ENCODE results near the gene SIGLEC7. TPM values are rescaled to one million over a fixed set of nuclear protein-coding genes. Genes with fewer than 3 reads are reported as not detected.

Gene SIGLEC7
- total RNA-seq = 1 to 10 TPM in 1 of 2 donors, under 1 TPM in 1; 0.79 to 1.2 TPM
- 2.0 TPM for polyA plus RNA-seq (ENCODE audit: insufficient read depth, low read depth, low replicate concordance)
- long read RNA-seq, donor 1 = 0 reads
- long read RNA-seq, donor 2, partial matches to known transcripts = 0 of 1 reads
- long read RNA-seq, donor 2, other reads (novel, unspliced or antisense) = 0 of 1 reads

DNA sequence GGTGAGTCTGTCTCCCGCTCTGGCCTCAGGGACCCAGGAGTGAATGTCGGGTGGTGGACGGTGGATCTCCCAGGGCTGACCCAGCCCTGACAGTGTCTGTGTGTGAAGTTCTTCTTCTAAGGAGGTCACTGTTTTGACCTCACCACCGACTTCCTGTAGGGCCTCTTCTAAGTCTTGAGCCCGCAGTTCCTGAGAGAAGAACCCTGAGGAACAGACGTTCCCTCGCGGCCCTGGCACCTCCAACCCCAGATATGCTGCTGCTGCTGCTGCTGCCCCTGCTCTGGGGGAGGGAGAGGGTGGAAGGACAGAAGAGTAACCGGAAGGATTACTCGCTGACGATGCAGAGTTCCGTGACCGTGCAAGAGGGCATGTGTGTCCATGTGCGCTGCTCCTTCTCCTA, at the start of gene SIGLEC7:
Gene SIGLEC7, plus strand, starts transcription at position 183 of the 400 bp plus-strand sequence. Its CDS starts 69 bp downstream, at position 252.
- Histone ChIP-seq H3K27ac (peak within 1 kb of the TSS in 1 of 2 donors; percentile 24), H3K36me3 (ENCODE audit: low read depth, missing control alignments) (no peaks in the 10 kb centered on the region), H3K9me3 (no peaks in the 10 kb centered on the region), H3K4me3 (no peak within 1 kb of the TSS), H3K27me3 (no peaks in the 10 kb centered on the region), H3K4me1 (no peaks in the 10 kb centered on the region)
- WGBS, 2 donors = 44 to 54% methylated on average over 14 of the region's 14 CpGs
- intact Hi-C loops (cut with DNase I; ENCODE audit: low total_unique reads) = no loop called here
- no peak for TF ChIP-seq POLR2A (IDR thresholded peaks at IDR 0.05)
- TF ChIP-seq, protein P1, sequence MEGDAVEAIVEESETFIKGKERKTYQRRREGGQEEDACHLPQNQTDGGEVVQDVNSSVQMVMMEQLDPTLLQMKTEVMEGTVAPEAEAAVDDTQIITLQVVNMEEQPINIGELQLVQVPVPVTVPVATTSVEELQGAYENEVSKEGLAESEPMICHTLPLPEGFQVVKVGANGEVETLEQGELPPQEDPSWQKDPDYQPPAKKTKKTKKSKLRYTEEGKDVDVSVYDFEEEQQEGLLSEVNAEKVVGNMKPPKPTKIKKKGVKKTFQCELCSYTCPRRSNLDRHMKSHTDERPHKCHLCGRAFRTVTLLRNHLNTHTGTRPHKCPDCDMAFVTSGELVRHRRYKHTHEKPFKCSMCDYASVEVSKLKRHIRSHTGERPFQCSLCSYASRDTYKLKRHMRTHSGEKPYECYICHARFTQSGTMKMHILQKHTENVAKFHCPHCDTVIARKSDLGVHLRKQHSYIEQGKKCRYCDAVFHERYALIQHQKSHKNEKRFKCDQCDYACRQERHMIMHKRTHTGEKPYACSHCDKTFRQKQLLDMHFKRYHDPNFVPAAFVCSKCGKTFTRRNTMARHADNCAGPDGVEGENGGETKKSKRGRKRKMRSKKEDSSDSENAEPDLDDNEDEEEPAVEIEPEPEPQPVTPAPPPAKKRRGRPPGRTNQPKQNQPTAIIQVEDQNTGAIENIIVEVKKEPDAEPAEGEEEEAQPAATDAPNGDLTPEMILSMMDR (IDR thresholded peaks at IDR 0.05) = no peak
- DNase-seq = peak; percentile 45

DNA sequence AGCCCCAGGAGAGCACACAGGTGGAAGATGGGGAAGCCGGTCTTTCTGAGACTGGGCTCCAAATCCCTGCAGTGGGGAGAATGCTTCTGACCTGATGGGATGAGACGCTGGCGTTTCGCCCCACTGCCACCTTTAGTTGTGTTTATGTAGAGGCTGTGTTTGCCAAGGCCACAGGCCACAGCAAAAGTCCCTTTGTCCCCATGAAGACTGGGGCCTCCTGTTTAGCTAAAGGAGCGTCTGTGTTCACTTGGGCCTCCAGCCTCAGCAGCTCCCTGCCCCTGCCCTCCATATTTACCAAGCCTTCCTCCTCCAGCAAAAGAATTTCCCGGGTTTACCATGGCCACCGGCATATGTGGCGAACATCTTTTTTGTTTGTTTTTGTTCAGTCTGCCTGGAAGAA, 49.0 kb upstream of the SIGLEC7 start:
- TF ChIP-seq POLR2A (IDR thresholded peaks at IDR 0.05) = no peak
- TF ChIP-seq, protein P1 (IDR thresholded peaks at IDR 0.05) = no peak

DNA sequence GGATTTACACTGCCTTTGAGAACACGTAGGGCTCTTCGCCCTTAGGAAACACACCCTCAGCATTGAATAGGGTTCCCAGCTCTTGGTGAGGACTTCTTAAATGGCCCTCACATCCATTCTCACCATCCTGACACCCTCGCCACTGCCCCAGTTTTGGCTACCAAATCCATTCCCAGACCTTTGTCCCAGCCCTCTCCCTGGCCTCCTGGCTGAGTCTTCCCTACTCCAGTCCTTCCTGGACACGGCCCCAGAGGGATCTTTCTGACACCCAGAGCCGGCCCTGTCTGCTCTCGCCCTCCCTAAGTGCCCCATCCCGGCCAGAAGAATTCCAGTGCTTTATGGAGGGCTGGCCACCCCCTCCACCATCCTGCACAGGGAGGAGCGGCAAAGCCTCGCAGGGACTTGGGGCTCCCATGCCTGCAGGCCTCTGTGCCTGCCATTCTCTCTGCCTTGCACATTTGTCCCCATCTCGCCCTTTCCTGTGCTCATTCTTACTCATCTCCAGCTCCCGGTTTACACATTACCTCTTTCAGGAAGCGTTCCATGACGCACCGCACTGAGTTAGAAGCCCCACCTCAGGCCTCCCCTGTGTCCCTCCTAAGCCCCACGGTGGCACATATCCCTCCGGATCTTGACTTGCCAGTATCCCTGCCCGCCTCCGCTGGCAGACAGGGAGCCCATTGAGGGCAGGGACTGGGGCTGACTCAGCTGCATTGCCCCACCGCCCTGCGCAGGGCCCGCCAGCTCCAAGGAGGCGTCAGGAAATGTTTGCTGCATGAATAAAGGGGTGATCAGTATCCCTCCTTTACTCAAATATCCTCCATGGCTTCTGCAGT, 48.4 kb upstream of the SIGLEC7 start:
- 76 to 82% methylated on average over 22 of the region's 22 CpGs for WGBS, 2 donors
- Histone ChIP-seq H3K27me3 (no peaks in the 10 kb centered on the region), H3K4me1 (peaks cover 4% of the 10 kb centered on the region), H3K4me3 (no peak overlapping the region), H3K36me3 (ENCODE audit: low read depth, missing control alignments) (no peaks in the 10 kb centered on the region), H3K27ac (no peak overlapping the region), H3K9me3 (no peaks in the 10 kb centered on the region)
- intact Hi-C loops (cut with DNase I; ENCODE audit: low total_unique reads) = no loop called here
- TF ChIP-seq, protein P1 (IDR thresholded peaks at IDR 0.05) = no peak
- DNase-seq = no peak

More for the DNA sequence above, 49.0 kb upstream of the SIGLEC7 start:
- DNase-seq = no peak
- H3K4me1 ChIP-seq = peaks cover 4% of the 10 kb centered on the region
- no peak overlapping the region for H3K27ac ChIP-seq
- no peaks in the 10 kb centered on the region for H3K27me3 ChIP-seq
- 71% methylated on average over 8 of the region's 8 CpGs for WGBS, 2 donors
- H3K4me3 ChIP-seq = no peak overlapping the region
- intact Hi-C loops (cut with DNase I; ENCODE audit: low total_unique reads) = no loop called here
- no peaks in the 10 kb centered on the region for H3K36me3 ChIP-seq (ENCODE audit: low read depth, missing control alignments)
- H3K9me3 ChIP-seq = no peaks in the 10 kb centered on the region

DNA sequence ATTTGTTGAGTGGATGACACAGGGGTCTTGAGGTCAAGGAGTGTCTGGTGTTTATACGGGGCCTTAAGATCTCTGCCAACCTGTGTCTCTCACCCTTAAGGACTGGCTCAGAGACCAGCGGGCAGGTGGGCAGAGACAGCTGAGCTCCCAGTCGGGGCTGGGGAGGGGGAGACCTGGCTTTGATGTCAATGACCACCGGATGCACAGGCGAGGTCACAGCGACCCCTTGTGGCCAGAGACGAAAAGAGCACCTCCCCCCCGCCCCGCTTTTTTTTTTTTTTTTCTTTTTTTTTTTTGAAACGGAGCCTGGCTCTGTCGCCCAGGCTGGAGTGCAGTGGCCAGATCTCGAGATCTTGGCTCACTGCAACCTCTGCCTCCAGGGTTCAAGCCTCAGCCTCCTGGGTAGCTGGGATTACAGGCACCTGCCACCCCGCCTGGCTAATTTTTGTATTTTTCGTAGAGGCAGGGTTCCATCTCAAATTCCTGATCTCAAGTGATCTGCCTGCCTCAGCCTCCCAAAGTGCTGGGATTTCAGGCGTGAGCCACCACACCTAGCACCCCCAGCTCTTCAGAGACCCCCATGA, 47.3 kb upstream of the SIGLEC7 start:
- Histone ChIP-seq H3K4me3 (no peak overlapping the region), H3K36me3 (ENCODE audit: low read depth, missing control alignments) (no peaks in the 10 kb centered on the region), H3K4me1 (peaks cover 13% of the 10 kb centered on the region), H3K27ac (no peak overlapping the region), H3K27me3 (no peaks in the 10 kb centered on the region), H3K9me3 (no peaks in the 10 kb centered on the region)
- TF ChIP-seq, protein P1 (IDR thresholded peaks at IDR 0.05) = peak; percentile 45 to 90 (median 70)
- TF ChIP-seq POLR2A (IDR thresholded peaks at IDR 0.05) = no peak
- intact Hi-C loops (cut with DNase I; ENCODE audit: low total_unique reads) = no loop called here
- peak; percentile 47 for DNase-seq
- 14 to 24% methylated on average over 8 to 15 of the region's 15 CpGs for WGBS, 2 donors
